ENCODE data around the gene RAET1G. TPM values are rescaled to one million over a fixed set of nuclear protein-coding genes. Genes with fewer than 3 reads are reported as not detected.
A peak's percentile ranks its signal among the peaks of the same experiment; 100 is the strongest.

Gene RAET1G
- total and polyA plus RNA-seq, 2 donors (not counting 1 experiment from before 2014, with no cell fraction given), result not detected

GRCh38 chr6:149964308-149965193 lies 41.6 kb upstream of the RAET1G start:
- Histone ChIP-seq H3K27ac (ENCODE audit: low read length in 2 of 2) (no peak overlapping the region), H3K4me2 (replicated peaks; ENCODE audit: low read depth, low read length, poor library complexity, severe bottlenecking) (peak overlapping the region; percentile 97), H3K9me3 (ENCODE audit: control extremely low read depth in 1 of 3, control insufficient read depth in 2 of 3, insufficient read depth in 1 of 3, low read length in 2 of 3) (peaks cover 0 to 36% (median 0%) of the 10 kb centered on the region in 3 donors), H3K9ac (ENCODE audit: low read length) (peak overlapping the region; percentile 70), H3K4me3 (ENCODE audit: control extremely low read depth in 1 of 5, extremely low read depth in 1 of 5, insufficient read depth in 1 of 5, low read depth in 2 of 5, low read length in 4 of 5) (peak overlapping the region; percentile 26 to 66 (median 53)), H3K79me2 (ENCODE audit: control insufficient read depth, insufficient read depth, low read length) (no peaks in the 10 kb centered on the region), H2AFZ (ENCODE audit: insufficient read depth, low read depth, low read length, poor library complexity, severe bottlenecking) (peak overlapping the region; percentile 77), H3K27me3 (replicated peaks in 1 of 4; ENCODE audit: control extremely low read depth in 1 of 4, control insufficient read depth in 3 of 4, insufficient read depth in 4 of 4, low read length in 3 of 4) (peaks cover 0 to 79% (median 32%) of the 10 kb centered on the region in 4 experiments), H3K4me1 (ENCODE audit: control insufficient read depth in 2 of 2, insufficient read depth in 2 of 2, low read length in 2 of 2) (peaks cover 28 to 30% of the 10 kb centered on the region in 2 donors), H4K20me1 (ENCODE audit: control insufficient read depth, insufficient read depth, low read length, poor library complexity, severe bottlenecking) (peaks cover 8% of the 10 kb centered on the region), H3K36me3 (replicated peaks in 1 of 2; ENCODE audit: control extremely low read depth in 1 of 2, control insufficient read depth in 1 of 2, extremely low read depth in 1 of 2, insufficient read depth in 2 of 2, low read length in 1 of 2) (no peaks in the 10 kb centered on the region)
- H3K27me3 Mint-ChIP-seq, result peaks cover 86% of the 10 kb centered on the region
- H3K9me3 Mint-ChIP-seq (ENCODE audit: insufficient read depth), result no peaks in the 10 kb centered on the region
- H3K4me3 Mint-ChIP-seq, result peak overlapping the region; percentile 95
- 4% methylated on average over 101 of the region's 103 CpGs for WGBS (ENCODE audit: insufficient coverage)
- no peak for ATAC-seq (ENCODE audit: low read depth)
- CTCF ChIA-PET, result interaction anchor here (1.0 kb wide), 1 partner anchor 53 kb away, joined by 4 read pairs; no protein-coding TSS in a partner anchor
- H3K4me1 Mint-ChIP-seq, result peaks cover 29% of the 10 kb centered on the region
- peak; percentile 77 for DNase-seq
- intact Hi-C loops (cut with micrococcal nuclease), result loop anchor here (1.0 kb wide), 2 partner anchors 26 to 40 kb away; no protein-coding TSS in a partner anchor
- peak; percentile 96 for TF ChIP-seq EZH2 (IDR thresholded peaks at IDR 0.05; ENCODE audit: borderline replicate concordance, insufficient read depth, low read depth, low read length, poor library complexity, severe bottlenecking)
- TF ChIP-seq CTCF (IDR thresholded peaks at IDR 0.05), result no peak
- POLR2A ChIA-PET, result no interaction called here
- H3K27ac Mint-ChIP-seq, result peak overlapping the region; percentile 55

Data from B cell (primary cell).